ENCODE measurements around the gene DTL. TPM values are rescaled to one million over a fixed set of nuclear protein-coding genes. Genes with fewer than 3 reads are reported as not detected.

Gene DTL
- total and polyA plus RNA-seq, 2 of the 13 experiments (the other 11 are each of a cell fraction or from before 2014, with no cell fraction given), result 10.4 to 32.8 TPM

DNA sequence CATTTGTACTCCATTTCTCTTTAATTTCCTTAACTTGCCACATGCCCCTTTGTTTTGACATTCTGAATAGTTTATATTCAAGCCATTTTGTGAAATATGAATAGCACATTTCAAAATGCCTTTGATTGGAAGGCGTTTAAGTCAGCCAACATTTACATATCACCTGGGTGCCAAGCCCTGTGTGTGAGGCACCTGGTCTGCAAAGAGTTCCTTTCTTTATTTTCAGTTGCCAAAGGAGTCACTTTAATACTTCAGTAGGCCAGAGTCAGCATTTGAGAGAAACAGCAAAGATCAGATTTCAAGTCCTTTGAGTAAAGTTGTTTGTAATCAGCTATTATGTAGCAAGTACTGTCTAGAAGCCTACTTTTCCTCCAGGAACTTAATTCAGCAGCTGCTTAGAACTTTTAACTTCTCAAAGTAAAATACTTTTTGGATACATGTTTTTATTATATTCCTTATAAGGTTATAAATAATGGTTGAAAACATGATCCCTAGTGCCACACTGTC lies 70.8 kb downstream of the DTL start:
- CTCF ChIA-PET (ENCODE audit: low intra/inter-chr PET ratio, low total read pairs), result no interaction called here
- no TSS peak for BruUV-seq (replicated peaks)
- WGBS (ENCODE audit: low lambda C conversion rate), result 100% methylated on average over 1 of the region's 1 CpG

More for the DNA sequence above, 70.8 kb downstream of the DTL start:
- peaks cover 1 to 9% of the 10 kb centered on the region in 2 experiments; a peak in 3 of 5 replicates for H3K36me3 ChIP-seq (replicated peaks in 1 of 2; ENCODE audit: control insufficient read depth in 1 of 2, insufficient read depth in 2 of 2, low read length in 2 of 2)
- peaks cover 28% of the 10 kb centered on the region for H3K4me1 ChIP-seq (ENCODE audit: insufficient read depth, low read length)
- H3K9me3 ChIP-seq (ENCODE audit: low read length), result no peaks in the 10 kb centered on the region
- no peak for ATAC-seq
- TF ChIP-seq ZFP62 (CRISPR knock-in tag; IDR thresholded peaks at IDR 0.05) (no peak), HIVEP1 (CRISPR knock-in tag; IDR thresholded peaks at IDR 0.05) (no peak), NFE2 (CRISPR knock-in tag; IDR thresholded peaks at IDR 0.05) (no peak), GLI4 (CRISPR knock-in tag; IDR thresholded peaks at IDR 0.05; ENCODE audit: borderline replicate concordance) (no peak), ZNF260 (CRISPR knock-in tag; IDR thresholded peaks at IDR 0.05; ENCODE audit: borderline replicate concordance, low read depth) (no peak), CENPT (CRISPR knock-in tag; IDR thresholded peaks at IDR 0.05; ENCODE audit: low read depth) (no peak), ZNF496 (CRISPR knock-in tag; IDR thresholded peaks at IDR 0.05; ENCODE audit: insufficient replicate concordance) (no peak)
- TF ChIP-seq, protein P1, sequence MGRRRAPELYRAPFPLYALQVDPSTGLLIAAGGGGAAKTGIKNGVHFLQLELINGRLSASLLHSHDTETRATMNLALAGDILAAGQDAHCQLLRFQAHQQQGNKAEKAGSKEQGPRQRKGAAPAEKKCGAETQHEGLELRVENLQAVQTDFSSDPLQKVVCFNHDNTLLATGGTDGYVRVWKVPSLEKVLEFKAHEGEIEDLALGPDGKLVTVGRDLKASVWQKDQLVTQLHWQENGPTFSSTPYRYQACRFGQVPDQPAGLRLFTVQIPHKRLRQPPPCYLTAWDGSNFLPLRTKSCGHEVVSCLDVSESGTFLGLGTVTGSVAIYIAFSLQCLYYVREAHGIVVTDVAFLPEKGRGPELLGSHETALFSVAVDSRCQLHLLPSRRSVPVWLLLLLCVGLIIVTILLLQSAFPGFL (CRISPR knock-in tag; IDR thresholded peaks at IDR 0.05), result no peak
- TF ChIP-seq, protein P2, sequence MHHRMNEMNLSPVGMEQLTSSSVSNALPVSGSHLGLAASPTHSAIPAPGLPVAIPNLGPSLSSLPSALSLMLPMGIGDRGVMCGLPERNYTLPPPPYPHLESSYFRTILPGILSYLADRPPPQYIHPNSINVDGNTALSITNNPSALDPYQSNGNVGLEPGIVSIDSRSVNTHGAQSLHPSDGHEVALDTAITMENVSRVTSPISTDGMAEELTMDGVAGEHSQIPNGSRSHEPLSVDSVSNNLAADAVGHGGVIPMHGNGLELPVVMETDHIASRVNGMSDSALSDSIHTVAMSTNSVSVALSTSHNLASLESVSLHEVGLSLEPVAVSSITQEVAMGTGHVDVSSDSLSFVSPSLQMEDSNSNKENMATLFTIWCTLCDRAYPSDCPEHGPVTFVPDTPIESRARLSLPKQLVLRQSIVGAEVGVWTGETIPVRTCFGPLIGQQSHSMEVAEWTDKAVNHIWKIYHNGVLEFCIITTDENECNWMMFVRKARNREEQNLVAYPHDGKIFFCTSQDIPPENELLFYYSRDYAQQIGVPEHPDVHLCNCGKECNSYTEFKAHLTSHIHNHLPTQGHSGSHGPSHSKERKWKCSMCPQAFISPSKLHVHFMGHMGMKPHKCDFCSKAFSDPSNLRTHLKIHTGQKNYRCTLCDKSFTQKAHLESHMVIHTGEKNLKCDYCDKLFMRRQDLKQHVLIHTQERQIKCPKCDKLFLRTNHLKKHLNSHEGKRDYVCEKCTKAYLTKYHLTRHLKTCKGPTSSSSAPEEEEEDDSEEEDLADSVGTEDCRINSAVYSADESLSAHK (CRISPR knock-in tag; IDR thresholded peaks at IDR 0.05; ENCODE audit: borderline replicate concordance), result no peak
- TF ChIP-seq, protein P3, sequence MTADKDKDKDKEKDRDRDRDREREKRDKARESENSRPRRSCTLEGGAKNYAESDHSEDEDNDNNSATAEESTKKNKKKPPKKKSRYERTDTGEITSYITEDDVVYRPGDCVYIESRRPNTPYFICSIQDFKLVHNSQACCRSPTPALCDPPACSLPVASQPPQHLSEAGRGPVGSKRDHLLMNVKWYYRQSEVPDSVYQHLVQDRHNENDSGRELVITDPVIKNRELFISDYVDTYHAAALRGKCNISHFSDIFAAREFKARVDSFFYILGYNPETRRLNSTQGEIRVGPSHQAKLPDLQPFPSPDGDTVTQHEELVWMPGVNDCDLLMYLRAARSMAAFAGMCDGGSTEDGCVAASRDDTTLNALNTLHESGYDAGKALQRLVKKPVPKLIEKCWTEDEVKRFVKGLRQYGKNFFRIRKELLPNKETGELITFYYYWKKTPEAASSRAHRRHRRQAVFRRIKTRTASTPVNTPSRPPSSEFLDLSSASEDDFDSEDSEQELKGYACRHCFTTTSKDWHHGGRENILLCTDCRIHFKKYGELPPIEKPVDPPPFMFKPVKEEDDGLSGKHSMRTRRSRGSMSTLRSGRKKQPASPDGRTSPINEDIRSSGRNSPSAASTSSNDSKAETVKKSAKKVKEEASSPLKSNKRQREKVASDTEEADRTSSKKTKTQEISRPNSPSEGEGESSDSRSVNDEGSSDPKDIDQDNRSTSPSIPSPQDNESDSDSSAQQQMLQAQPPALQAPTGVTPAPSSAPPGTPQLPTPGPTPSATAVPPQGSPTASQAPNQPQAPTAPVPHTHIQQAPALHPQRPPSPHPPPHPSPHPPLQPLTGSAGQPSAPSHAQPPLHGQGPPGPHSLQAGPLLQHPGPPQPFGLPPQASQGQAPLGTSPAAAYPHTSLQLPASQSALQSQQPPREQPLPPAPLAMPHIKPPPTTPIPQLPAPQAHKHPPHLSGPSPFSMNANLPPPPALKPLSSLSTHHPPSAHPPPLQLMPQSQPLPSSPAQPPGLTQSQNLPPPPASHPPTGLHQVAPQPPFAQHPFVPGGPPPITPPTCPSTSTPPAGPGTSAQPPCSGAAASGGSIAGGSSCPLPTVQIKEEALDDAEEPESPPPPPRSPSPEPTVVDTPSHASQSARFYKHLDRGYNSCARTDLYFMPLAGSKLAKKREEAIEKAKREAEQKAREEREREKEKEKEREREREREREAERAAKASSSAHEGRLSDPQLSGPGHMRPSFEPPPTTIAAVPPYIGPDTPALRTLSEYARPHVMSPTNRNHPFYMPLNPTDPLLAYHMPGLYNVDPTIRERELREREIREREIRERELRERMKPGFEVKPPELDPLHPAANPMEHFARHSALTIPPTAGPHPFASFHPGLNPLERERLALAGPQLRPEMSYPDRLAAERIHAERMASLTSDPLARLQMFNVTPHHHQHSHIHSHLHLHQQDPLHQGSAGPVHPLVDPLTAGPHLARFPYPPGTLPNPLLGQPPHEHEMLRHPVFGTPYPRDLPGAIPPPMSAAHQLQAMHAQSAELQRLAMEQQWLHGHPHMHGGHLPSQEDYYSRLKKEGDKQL (CRISPR knock-in tag; IDR thresholded peaks at IDR 0.05; ENCODE audit: low read depth), result no peak
- TF ChIP-seq, protein P4, sequence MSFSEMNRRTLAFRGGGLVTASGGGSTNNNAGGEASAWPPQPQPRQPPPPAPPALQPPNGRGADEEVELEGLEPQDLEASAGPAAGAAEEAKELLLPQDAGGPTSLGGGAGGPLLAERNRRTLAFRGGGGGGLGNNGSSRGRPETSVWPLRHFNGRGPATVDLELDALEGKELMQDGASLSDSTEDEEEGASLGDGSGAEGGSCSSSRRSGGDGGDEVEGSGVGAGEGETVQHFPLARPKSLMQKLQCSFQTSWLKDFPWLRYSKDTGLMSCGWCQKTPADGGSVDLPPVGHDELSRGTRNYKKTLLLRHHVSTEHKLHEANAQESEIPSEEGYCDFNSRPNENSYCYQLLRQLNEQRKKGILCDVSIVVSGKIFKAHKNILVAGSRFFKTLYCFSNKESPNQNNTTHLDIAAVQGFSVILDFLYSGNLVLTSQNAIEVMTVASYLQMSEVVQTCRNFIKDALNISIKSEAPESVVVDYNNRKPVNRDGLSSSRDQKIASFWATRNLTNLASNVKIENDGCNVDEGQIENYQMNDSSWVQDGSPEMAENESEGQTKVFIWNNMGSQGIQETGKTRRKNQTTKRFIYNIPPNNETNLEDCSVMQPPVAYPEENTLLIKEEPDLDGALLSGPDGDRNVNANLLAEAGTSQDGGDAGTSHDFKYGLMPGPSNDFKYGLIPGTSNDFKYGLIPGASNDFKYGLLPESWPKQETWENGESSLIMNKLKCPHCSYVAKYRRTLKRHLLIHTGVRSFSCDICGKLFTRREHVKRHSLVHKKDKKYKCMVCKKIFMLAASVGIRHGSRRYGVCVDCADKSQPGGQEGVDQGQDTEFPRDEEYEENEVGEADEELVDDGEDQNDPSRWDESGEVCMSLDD (CRISPR knock-in tag; IDR thresholded peaks at IDR 0.05; ENCODE audit: borderline replicate concordance), result no peak
- DNase-seq (ENCODE audit: low spot score), result no peak
- no peak overlapping the region for H3K4me2 ChIP-seq (ENCODE audit: low read depth, low read length)
- H4K20me1 ChIP-seq (ENCODE audit: insufficient read depth, low read length), result no peaks in the 10 kb centered on the region
- H3K9ac ChIP-seq (ENCODE audit: insufficient read depth, low read depth, low read length), result no peak overlapping the region
- in situ Hi-C loops (cut with HindIII; ENCODE audit: extremely low pct_ligation_motif_present, low pct_unique_long_range_greater_than_20kb) (no loop called here), intact Hi-C loops (cut with micrococcal nuclease; ENCODE audit: unreplicated experiment) (no loop called here)
- POLR2A ChIA-PET, result no interaction called here
- no peaks in the 10 kb centered on the region for H3K79me2 ChIP-seq (ENCODE audit: insufficient read depth, low read length)
- no peak for FAIRE-seq
- H3K4me3 ChIP-seq (replicated peaks in 1 of 3; ENCODE audit: insufficient read depth in 1 of 3, low read depth in 2 of 3, low read length in 3 of 3), result no peak overlapping the region
- H3K27ac ChIP-seq (ENCODE audit: extremely low read length, insufficient read depth, low read length), result no peak overlapping the region
- no peak overlapping the region for H2AFZ ChIP-seq (ENCODE audit: low read length)
- H3K27me3 ChIP-seq (ENCODE audit: control insufficient read depth in 1 of 2, insufficient read depth in 2 of 2, low read length in 2 of 2), result no peaks in the 10 kb centered on the region

Measured in HepG2 (cell line).